Measurements from ENCODE around the gene CYS1.

CYS1 gene

DNA sequence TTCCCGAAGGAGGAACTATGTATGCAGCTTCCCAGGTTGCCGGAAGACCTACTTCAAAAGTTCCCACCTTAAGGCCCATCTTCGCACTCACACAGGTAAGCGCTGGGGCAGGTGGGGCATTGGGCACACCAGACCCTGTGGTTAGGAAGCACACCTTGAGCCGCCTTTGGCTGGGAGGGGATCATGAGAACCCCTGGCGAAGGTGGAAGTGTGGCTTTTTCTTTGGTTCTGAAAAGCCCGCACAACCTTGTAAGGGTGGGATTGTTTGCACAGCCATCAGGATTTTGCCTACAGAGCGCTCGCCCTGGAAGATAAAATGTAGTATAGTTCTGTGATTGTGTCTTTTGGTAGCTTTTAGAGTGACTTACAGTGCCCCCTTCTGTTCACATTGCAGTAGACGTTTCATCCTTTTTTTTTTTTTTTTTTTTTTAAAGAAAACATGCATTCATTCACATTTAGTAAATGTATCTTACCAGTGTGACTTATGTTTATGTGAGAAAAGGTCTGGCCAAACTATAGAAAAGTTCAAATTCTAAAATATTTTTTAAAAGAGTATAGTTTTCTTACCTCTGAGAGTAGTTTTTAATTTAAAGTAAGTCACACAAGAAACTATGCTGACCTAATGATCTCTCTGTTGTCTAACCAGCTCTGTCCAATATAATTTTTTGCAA is 31.6 kb downstream of the CYS1 start:
- DNase-seq (ENCODE audit: low read depth in 2 of 3, low spot score in 2 of 3): no peak

DNA sequence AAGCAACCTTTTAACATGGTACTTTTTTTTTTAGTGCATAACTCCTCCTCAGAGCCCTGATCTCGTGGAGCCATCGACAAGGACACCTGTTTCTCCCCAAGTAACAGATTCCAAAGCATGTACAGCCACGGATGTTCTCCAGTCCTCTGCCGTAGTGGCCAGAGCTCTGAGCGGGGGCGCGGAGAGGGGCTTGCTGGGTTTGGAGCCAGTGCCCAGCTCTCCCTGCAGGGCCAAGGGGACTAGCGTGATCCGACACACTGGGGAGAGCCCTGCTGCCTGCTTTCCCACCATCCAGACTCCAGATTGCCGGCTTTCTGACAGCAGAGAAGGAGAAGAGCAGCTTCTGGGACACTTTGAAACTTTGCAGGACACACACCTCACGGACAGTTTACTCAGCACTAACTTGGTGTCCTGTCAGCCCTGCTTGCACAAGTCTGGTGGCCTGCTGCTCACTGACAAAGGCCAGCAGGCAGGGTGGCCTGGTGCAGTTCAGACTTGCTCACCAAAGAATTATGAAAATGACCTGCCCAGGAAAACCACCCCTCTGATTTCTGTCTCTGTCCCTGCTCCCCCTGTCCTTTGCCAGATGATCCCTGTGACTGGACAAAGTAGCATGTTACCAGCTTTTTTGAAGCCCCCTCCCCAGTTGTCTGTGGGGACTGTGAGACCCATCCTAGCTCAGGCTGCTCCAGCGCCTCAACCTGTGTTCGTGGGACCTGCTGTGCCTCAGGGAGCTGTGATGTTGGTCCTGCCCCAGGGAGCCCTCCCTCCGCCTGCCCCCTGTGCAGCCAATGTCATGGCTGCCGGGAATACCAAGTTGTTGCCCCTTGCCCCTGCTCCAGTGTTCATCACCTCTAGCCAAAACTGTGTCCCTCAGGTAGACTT is 32.4 kb downstream of the CYS1 start:
- no peak for DNase-seq (ENCODE audit: low read depth in 2 of 3, low spot score in 2 of 3)

DNA sequence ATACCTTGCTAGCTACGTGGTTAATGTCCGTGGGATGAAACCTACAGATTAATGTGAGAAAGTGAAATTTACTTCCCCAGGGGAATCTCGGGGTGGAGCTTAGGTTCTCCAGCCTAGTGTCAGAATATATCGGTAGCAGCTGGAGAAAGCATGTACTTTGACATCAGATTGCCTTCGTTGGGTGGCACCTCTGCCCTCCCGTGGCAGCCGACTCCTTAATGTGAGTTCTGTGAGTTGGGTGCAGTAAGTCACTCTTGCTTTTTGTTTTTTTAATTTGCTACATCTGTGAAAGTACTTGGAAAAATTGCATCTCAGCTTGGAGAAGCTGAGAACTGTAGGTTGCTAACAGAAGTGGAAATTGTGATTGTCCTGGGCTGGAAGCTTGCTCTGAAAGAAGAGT is 33.3 kb downstream of the CYS1 start:
- no peak for DNase-seq (ENCODE audit: low read depth in 2 of 3, low spot score in 2 of 3)

DNA sequence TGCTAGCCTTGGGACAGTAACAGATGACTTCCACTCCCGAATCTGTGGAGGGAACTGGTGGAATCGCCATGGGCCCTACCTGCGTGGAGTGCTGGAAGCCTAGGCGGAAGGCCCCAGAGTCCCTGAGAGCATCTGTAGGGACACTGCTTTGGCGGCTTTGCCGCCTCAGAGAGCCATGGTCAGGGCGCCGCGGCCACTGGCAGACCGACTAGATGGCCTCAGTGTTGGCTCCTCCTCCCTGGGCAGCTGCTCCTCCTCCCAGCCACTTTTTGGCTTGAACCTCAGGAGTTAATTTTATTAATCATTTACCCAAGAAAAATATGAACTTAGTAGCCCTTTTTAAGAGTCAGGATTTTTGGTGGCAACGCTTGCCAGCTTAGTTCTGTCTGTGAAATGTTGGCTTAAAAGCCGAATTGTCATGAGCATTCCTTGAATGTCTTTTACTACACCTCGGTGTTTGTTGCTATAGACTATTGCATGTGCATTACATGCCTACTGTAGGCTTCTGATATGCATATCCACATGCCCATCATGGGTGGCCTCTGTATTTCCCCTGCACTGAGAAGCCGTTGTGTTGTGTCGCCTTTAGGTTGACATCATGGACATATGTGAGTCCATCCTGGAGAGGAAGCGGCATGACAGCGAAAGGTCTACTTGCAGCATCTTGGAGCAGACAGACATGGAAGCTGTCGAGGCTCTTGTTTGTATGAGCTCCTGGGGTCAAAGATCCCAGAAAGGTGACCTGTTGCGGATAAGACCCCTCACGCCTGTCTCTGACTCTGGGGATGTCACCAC is 34.5 kb downstream of the CYS1 start:
- no peak for DNase-seq (ENCODE audit: low read depth in 2 of 3, low spot score in 2 of 3)

DNA sequence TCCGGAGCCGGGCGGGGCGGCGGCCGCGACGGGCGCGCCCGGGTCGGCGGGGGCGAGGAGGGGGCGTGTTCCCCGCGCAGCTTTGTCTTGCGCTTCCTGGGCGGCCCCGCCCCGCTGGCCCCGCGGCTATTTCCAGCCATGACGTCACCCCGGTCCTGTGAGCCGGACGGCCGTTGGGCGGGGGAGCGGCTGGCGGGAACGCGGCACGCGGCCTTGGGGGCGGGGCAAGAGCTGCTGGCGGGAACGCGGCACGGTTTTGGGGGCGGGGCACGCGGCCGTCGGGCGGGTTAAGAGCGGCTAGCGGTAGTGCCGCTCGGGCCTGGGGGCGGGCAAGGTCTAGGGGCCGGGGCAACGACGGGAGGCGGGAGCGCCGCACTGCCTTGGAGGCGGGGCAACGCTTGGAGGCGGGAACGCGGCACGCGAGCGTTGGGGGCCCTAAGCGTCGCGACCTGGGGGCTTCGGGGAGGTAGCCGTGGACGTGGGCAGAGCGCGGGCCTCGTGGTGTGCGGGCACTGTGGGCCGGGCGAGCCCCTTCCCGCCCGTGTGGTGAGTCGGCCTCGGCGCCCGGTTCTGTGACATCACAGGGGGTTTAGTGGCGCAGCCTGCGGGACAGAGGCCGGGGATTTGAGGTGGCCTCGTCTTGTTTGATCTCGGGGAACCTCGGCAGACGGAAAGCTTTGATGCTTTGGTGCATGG is 36.2 kb downstream of the CYS1 start:
- peak; percentile 70 to 88 (median 74) for DNase-seq (ENCODE audit: low read depth in 2 of 3, low spot score in 2 of 3)

DNA sequence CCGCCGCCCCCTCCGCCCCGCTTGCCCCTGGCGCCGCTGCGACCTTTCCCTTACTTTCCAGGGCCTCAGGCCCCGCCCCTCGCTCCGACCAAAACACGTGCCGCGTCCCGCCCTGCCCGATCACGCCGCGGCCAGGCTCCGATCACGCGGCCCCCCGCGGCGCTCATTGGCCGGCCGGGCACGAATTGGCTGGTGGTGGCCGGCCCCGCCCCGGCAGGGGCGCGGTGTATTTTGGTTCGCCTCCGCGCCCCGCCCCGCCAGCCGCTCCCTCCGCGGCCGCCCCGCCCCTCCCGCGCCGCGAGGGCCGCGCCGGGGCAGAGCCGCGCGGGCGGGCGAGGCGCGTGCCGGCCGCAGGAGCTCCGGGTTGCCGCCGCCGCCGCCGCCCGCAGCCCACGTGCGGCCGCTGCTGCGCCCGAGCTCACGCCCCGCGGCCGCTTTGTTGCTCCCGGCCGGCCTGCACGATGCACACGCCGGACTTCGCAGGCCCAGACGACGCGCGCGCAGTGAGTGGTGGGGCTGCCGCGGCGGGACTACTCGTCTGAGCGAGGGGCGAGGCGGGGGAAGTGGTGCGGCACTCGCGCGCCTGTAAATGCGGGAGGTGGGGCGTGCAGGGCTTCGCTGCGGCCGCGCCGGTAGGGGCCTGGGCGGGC is 36.8 kb downstream of the CYS1 start, which contains the start of gene KLF11:
Gene KLF11 (plus strand): TSS at position 295 of the 650 bp plus-strand sequence. CDS start 167 bp downstream, at position 462.
- peak in 1 of 3 experiments; percentile 56 for DNase-seq (ENCODE audit: low read depth in 2 of 3, low spot score in 2 of 3)

DNA sequence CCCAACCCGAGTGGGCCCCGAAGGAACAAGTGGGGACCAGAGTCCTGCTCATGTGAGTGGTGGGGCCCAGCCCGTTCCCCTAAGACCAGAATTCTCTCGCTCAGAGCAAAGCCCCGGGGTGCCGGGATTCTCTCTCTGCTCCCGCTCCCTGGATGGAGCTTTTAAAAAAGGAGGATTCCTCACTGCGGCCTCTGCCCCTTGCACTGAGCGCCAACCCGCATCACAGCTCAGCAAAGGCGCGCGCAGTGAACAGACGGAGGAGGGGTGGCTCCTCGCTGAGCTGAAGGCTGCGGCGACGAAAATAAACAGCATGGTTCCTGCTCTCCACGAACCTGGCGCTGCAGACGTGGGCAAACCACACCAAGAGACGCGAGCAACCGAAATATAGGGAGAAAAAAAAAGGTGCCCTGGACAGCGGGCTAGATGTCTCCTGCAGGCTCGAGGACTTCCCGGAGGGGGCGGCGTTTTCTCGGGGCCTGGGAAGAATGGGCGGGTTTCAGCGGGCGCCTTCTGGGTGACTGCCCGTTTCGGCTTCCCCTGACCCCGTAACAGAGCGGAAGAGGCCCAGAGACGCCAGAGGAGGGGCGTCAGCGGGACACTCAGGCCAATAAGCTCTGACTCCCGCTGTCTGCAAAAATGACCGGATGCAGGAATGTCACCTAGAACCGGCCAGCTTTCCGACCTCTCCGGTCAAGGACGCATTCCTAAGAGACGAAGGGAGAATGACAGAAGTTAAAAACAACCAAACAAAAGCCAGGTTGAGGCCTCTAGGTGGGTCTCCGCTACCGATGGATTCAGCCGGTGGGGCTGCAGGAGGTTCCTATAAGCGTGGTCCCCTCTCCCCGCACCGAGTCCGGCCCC is 37.7 kb downstream of the CYS1 start:
- DNase-seq (ENCODE audit: low read depth in 2 of 3, low spot score in 2 of 3): no peak

DNA sequence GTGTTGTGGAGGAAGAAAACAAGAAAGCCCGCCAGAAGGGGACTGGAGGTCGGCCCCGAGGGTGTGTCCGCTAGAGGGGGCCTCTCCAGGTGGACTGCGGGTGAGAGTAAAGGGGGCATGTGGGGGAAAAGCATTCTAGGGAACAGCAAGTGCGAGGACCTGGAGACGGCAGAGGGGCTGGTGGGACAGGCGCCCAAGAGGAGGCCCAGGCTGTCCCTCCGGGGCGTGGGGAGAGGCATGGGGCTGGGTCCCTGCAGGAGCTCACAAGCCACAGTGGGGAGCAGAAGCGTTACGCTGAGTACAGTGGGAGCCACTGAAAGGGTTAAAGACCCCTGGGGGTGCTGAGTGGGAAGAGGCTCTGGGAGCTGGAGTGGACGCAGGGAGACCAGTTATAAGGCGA is 38.5 kb downstream of the CYS1 start:
- DNase-seq (ENCODE audit: low read depth in 2 of 3, low spot score in 2 of 3): no peak

DNA sequence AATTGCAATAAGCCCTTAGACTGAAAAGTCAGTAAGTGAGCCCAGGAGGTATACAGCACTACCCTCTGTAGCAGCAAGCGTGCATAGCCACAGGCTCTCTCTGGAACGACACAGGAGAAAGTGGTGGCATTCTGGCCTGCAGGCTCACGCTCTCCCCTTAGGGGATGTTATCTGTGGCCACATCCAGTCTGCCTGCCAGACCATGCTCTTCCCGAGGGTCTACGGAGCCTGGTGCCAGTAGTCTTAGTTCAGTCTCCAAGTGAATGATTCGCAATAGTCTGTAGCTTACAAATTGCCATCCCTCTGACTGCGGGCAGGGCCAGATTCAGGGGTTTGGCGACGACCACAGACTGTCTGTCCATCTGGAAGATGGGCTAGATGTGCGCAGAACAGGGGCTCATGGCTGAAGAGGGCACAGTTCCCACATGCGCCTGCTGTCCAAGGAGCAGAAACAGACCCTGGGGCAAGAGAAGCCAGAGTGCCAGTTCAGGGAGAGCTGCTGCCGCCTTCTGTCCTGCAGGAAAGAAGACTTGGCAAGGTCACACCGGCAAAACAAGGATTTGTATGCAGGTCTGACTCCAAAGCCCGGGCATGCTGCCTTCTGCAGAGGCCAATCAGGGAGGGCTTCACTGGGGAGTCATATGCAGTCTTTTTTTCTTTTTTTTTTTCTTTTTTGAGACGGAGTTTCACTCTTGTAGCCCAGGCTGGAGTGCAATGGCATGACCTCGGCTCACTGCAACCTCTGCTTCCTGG is 40.4 kb downstream of the CYS1 start:
- no peak for DNase-seq (ENCODE audit: low read depth in 2 of 3, low spot score in 2 of 3)

DNA sequence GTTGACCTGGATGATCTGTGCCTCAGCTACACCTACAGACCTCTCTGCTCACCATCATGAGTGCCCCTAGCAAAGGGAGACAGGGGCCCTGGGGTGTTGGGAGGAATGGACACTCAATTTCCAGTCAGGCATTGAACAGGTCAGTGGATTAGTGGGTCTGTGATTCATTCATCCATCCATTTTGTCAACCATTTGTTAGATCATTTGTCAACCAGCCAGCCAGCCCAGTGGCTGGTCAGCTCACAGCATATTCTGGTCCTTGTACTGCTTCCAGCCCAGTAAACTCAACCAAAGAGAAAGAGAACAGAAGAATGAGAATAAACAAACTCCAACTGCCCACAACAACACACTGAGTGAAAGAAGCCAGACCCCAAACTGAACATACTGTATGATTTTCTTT is 41.5 kb downstream of the CYS1 start:
- no peak for DNase-seq (ENCODE audit: low read depth in 2 of 3, low spot score in 2 of 3)

DNA sequence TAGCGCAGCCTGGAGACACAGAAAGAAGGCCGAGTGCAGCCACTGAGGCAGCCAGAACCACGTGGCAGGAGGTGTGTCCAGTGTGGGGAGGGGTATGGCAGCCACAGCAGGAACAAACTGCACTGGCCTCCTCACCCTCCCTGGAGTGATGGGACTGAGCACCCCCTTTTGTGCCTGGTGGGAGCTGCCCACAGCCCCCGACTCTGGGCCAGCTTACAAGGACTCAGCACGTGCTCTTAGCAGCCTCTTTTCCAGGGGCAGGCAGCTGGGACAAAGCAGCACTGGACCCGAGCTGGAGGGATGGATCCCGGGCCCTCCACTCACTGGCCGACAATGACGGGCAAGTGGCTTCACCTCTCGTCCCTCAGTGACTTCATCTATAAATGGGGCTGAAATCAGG is 42.1 kb downstream of the CYS1 start:
- no peak for DNase-seq (ENCODE audit: low read depth in 2 of 3, low spot score in 2 of 3)

DNA sequence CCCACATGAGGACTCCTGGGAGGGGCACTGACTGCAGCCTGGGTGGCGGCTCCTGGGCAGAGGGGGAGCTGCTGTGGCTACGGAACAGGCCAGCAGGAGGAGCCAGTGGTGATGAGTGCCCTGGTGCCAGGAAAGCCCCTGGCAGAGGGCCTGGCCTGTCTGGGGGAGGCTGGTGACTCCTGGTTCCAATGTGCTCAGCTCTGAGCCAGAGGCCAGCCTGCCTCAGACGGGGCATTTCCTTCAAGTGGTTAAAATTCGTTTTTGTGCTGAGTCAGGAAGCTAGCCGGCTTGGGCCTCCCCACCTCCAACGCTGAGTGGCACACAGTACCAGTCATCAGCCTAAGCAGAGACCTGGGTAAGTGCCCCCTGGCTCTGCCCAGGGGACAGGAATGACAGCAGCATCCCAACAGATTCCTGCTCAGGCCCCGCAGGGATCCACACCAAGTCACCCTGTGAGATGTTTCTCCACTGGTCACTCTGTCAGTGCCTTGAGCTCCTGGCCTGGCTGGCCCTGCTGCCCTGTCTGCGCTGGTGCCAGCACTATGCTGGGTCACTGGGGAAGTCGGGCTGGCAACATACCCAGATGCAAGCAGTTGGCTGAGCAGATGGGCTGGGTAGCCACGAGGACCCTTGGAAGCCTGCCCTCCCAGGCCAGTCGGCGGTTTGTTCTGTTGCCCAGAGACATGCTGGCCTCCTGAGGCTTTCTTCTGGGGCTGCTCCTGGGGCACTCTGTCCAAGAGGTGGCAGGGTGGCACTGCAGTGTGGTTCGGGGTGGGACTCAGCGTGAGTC is 43.9 kb downstream of the CYS1 start:
- DNase-seq (ENCODE audit: low read depth in 2 of 3, low spot score in 2 of 3): no peak

DNA sequence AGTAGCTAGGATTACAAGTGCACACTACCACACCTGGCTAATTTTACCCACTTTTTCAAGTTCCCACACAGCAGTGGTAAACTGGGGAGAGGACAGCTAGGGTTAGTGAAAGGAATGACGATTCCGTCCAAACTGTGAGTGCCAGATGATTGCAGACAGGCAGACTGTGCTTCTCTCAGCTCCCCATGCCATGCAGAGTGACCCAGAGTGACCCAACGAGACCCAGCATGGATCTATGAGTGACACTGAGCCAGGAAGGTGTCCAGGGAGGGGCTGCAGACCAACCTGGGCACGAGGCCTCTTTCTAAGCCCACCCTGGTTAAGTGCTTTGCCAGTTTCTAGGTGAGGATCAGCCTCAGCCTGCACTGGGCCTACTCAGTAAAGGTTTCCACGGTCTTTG is 44.6 kb downstream of the CYS1 start:
- no peak for DNase-seq (ENCODE audit: low read depth in 2 of 3, low spot score in 2 of 3)

DNA sequence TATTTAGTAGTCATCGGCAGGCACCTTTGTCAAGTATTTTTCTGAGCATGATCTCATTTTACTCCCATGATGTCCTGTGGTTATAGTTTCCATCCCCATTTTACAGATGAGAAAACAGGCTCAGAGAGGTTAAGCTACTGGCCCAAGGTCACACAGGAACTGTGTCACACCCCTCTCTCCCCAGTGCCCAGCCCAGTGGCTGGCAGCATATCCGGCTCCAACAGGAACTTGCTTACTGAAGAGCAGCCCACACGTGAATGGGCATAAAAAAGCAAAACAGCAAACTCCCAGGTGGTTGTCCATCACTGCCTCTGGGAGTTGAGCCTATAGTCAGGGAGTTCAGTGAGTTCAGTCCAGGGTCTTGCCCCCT is 45.2 kb downstream of the CYS1 start:
- no peak for DNase-seq (ENCODE audit: low read depth in 2 of 3, low spot score in 2 of 3)

DNA sequence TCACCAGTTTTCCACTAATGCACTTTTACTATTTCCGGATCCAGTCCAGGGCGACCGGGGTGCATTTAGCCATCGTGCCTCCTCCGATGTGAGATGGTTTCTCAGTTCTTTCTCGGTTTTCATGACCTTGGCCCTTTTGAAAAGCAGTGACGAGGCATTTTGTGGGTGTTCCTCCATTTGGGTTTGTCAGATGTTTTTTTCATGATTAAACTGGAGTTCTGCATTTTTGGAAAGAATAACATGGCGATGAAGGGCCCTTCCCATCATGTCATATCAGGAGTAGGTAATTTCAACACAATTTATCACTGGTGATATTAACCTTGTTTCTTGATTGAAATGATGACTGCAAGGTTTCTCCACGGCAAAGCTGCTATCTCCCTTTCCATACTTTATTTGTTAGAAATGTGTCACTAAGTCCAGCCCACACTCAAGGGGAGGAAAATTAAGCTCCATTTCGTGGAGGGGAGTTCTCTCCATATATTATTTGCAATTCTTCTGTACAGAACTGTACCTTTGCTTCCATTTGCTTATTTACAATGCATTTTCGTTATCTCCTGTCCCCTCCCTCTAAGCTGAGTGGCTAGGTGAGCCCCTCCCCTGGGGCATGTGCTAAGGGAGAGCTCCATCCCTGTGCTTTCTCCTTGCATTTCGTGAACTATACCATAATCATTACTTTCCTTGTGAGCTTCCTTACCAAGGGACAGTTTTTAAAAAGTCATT is 45.7 kb downstream of the CYS1 start:
- no peak for DNase-seq (ENCODE audit: low read depth in 2 of 3, low spot score in 2 of 3)

DNA sequence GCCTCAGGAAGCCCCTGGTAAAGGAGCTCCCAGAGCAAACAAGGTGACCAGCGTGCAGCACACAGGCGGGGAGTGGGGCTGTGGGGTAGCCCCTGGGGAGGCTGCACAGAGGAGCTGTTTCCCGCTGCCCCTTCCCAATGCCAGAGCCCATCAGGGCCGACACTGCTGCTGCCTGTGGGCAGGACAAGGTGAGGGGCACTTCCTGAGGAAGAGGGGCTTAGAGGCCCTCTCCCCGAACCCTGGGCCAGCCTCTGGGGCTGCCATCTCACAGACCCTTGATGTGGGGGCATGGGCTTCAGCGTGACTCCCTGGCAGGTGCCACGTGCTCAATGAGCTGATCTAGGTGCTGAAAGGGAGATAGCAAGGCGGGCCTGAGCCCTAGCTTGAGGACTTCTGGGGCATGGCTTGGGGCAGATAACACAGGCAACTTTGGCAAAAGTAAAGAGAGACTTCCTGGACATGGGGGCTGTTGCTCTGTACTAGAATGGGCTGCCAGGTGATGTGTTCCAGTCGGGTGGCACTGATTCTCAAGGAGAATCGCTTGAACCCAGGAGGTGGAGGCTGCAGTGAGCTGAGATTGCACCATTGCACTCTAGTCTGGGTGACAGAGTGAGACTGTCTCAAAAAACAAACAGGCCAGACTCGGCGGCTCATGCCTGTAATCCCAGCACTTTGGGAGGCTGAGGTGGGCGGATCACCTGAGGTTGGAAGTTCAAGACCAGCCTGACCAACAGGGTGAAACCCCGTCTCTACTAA is 46.8 kb downstream of the CYS1 start:
- no peak for DNase-seq (ENCODE audit: low read depth in 2 of 3, low spot score in 2 of 3)

DNA sequence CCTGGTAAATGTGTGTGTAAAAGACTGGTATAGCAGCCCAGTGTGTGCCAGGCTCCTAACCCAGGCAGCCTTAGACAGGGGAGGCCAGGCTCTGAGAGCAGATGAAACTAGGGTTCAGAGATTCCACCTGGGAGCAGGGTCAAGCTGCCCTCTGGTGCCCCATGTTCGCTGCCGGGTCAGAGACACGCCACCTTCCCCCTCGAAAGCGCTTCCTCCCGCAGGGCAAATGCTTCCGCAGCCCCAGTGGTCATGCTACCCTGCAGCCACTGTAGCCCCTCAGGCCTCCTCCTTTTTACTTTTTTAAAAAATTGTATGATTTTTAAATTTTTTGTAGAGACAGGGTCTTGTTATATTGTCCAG is 47.5 kb downstream of the CYS1 start:
- DNase-seq (ENCODE audit: low read depth in 2 of 3, low spot score in 2 of 3): no peak
